GM12801 (cell line): ENCODE measurements around the gene FAM174C.

Source experiments
- CTCF ChIP-seq: IDR thresholded peaks from one replicate; pipeline ENCODE4 v1.5.1; 2011; ENCODE audit warnings: control low read depth; ENCODE audit not compliant: insufficient read length; ENCODE audit errors: extremely low read depth

Gene FAM174C

GRCh38 chr19:1229924-1230782, 45.2 kb upstream of the FAM174C start:
- no peak for TF ChIP-seq CTCF

- no peak for TF ChIP-seq CTCF
Measured at GRCh38 chr19:1230783-1231489, 44.4 kb upstream of the FAM174C start.

GRCh38 chr19:1231729-1232637, 43.3 kb upstream of the FAM174C start:
- TF ChIP-seq CTCF, result no peak

- TF ChIP-seq CTCF, result no peak
Measured at GRCh38 chr19:1232652-1233072, 42.7 kb upstream of the FAM174C start.

- no peak for TF ChIP-seq CTCF
Measured at GRCh38 chr19:1233115-1233667, 42.1 kb upstream of the FAM174C start.

GRCh38 chr19:1234051-1234954, 41.0 kb upstream of the FAM174C start:
- TF ChIP-seq CTCF, result no peak
